ENCODE data around the gene DYRK1B. TPM values are rescaled to one million over a fixed set of nuclear protein-coding genes. Genes with fewer than 3 reads are reported as not detected.

The DYRK1B gene
- total RNA-seq, 2 experiments from 2014 or later = 15.8 to 17.3 TPM

Small RNA genes within 50 kb of the gene (microRNA-seq; reads per million reads assigned to microRNA genes)
- gene MIR6719 = 4.2 reads per million

Other genes with a start within 250 kb of the DYRK1B start
- not detected for gene LGALS13, start 231.6 kb downstream of the DYRK1B start, total RNA-seq
- not detected for gene LGALS16, start 178.2 kb downstream of the DYRK1B start, total RNA-seq
- not detected for gene LGALS14, start 129.7 kb downstream of the DYRK1B start, total RNA-seq
- gene CLC, start 96.1 kb downstream of the DYRK1B start, total RNA-seq = not detected
- not detected for gene LEUTX, start 55.3 kb downstream of the DYRK1B start, total RNA-seq
- gene FBL, start 12.2 kb upstream of the DYRK1B start, total RNA-seq = 100 to 1,000 TPM; 344 to 357 TPM
- gene FCGBP, start 100.5 kb upstream of the DYRK1B start, total RNA-seq = 10 to 100 TPM; 13.1 to 14.0 TPM
- 10 to 100 TPM; 81.9 to 84.5 TPM for gene PSMC4, start 137.0 kb upstream of the DYRK1B start, total RNA-seq
- 1 to 10 TPM; 9.3 to 9.9 TPM for gene ZNF546, start 162.9 kb upstream of the DYRK1B start, total RNA-seq
- 10 to 100 TPM; 35.6 to 39.4 TPM for gene ZNF780B, start 222.1 kb upstream of the DYRK1B start, total RNA-seq

All from activated naive CD8-positive, alpha-beta T cell treated with anti-CD3 and anti-CD28 coated beads, Interleukin-2, amount 10 ng/mL, durations not matched to agents 7 days and 5 days (primary cell).